ENCODE measurements around the gene KRTAP10-12. TPM values are rescaled to one million over a fixed set of nuclear protein-coding genes. Genes with fewer than 3 reads are reported as not detected.

The KRTAP10-12 gene
- total RNA-seq, 4 donors from 2014 or later, result not detected

- H3K4me3 ChIP-seq, result no peak overlapping the region
- intact Hi-C loops (cut with DNase I), result no loop called here
- no peak overlapping the region for H3K27ac ChIP-seq
- DNase-seq, result no peak
- no peaks in the 10 kb centered on the region for H3K36me3 ChIP-seq
- H3K27me3 ChIP-seq, result peaks cover 0 to 100% (median 13%) of the 10 kb centered on the region in 4 donors
- TF ChIP-seq CTCF (IDR thresholded peaks at IDR 0.05) (no peak), POLR2A (IDR thresholded peaks at IDR 0.05) (no peak)
- H3K4me1 ChIP-seq, result no peaks in the 10 kb centered on the region
- WGBS, 2 donors, result 73 to 77% methylated on average over 12 to 13 of the region's 22 CpGs
- H3K9me3 ChIP-seq, result peaks cover 0 to 7% (median 5%) of the 10 kb centered on the region in 3 donors
Measured at GRCh38 chr21:44702111-44702972, 5.4 kb downstream of the KRTAP10-12 start.

- TF ChIP-seq CTCF (IDR thresholded peaks at IDR 0.05) (no peak), POLR2A (IDR thresholded peaks at IDR 0.05) (no peak)
- Histone ChIP-seq H3K9me3 (peaks cover 0 to 7% (median 5%) of the 10 kb centered on the region in 3 donors), H3K27ac (no peak overlapping the region), H3K36me3 (no peaks in the 10 kb centered on the region), H3K27me3 (peaks cover 0 to 100% (median 16%) of the 10 kb centered on the region in 4 donors), H3K4me1 (no peaks in the 10 kb centered on the region), H3K4me3 (no peak overlapping the region)
- intact Hi-C loops (cut with DNase I), result no loop called here
- WGBS, 2 donors, result 29 to 52% methylated on average over 8 to 10 of the region's 16 CpGs
- no peak for DNase-seq
Measured at GRCh38 chr21:44702973-44703730, 6.2 kb downstream of the KRTAP10-12 start.

- Histone ChIP-seq H3K36me3 (no peaks in the 10 kb centered on the region), H3K9me3 (peaks cover 0 to 7% (median 5%) of the 10 kb centered on the region in 3 donors), H3K27ac (no peak overlapping the region), H3K27me3 (peaks cover 0 to 100% (median 19%) of the 10 kb centered on the region in 4 donors), H3K4me1 (peaks cover 0 to 8% (median under 1%) of the 10 kb centered on the region in 3 donors), H3K4me3 (no peak overlapping the region)
- DNase-seq, result no peak
- WGBS, 2 donors, result 41 to 63% methylated on average over 3 to 6 of the region's 13 CpGs
- intact Hi-C loops (cut with DNase I), result no loop called here
- no peak for TF ChIP-seq POLR2A (IDR thresholded peaks at IDR 0.05)
- no peak for TF ChIP-seq CTCF (IDR thresholded peaks at IDR 0.05)
Measured at GRCh38 chr21:44703731-44704635, 7.0 kb downstream of the KRTAP10-12 start.

- Histone ChIP-seq H3K9me3 (peaks cover 0 to 7% (median 5%) of the 10 kb centered on the region in 3 donors), H3K4me1 (peaks cover 0 to 14% (median 7%) of the 10 kb centered on the region in 3 donors), H3K4me3 (no peak overlapping the region), H3K27me3 (peaks cover 3 to 100% (median 23%) of the 10 kb centered on the region in 4 donors), H3K27ac (no peak overlapping the region), H3K36me3 (no peaks in the 10 kb centered on the region)
- no peak for TF ChIP-seq CTCF (IDR thresholded peaks at IDR 0.05)
- intact Hi-C loops (cut with DNase I), result no loop called here
- DNase-seq, result no peak
- WGBS, 2 donors, result 18 to 50% methylated on average over 2 to 6 of the region's 13 CpGs
Measured at GRCh38 chr21:44704636-44705001, 7.6 kb downstream of the KRTAP10-12 start.

Data from esophagus squamous epithelium (tissue), 5 donors.